HG03558 (cell line): ENCODE results near the gene ABHD17B.
"Not testable (repeated sequence)": the region's sequence is repeated elsewhere in the genome, so short reads cannot be mapped to it uniquely, and the experiment has no call there.

Source experiments
- ATAC-seq: cut with Tn5 transposase; IDR thresholded peaks from one replicate; pipeline ENCODE4 v1.9.1; 2021; ENCODE audit warnings: moderate number of reproducible peaks; ENCODE audit not compliant: unreplicated experiment; ENCODE audit errors: extremely low read depth

ABHD17B gene

DNA sequence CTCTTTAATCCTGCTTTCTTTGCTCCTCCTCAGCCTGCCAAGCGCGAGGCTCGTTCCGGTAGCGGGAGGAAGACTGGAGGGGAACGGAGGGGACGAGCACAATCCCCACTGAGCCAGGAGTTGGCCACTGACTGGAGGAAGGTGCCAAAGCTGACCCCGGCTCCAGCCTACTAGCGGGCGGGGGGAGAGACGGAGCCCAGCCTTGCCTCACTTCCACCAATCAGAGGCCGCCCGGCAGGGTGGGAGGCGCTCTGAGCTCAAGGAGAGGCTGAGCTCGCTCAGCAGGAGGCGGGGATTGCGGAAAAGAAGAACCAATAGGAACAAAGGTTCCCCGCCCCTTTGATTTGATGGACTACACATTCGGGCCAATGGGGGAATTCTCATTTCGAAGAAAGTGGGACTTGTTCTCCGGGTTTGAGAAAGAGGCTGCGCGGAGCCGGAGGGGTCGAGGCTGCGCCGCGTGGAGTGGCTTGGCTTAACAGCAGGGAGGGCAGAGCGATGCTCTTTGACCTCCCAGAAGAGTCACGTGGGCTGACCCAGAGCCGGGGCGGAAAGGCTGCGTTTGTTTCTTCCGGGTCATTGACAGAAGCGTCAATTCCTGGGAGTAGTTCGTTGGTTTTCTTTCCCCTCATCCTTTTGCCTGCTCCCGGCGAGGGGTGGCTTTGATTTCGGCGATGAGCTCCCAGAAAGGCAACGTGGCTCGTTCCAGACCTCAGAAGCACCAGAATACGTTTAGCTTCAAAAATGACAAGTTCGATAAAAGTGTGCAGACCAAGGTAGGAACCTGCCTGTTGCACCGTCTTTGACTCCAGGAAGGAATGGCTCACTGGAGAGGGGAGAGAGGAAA, at the start of gene ABHD17B, which contains the start of gene C9orf85:
ABHD17B (minus strand) TSS at position 133 of the 847 bp plus-strand sequence. CDS start 36,113 bp downstream, outside the sequence.
C9orf85 (plus strand) TSS at position 579 of the 847 bp plus-strand sequence; CDS start at position 675, 96 bp downstream.
- peak; percentile 87 for ATAC-seq

DNA sequence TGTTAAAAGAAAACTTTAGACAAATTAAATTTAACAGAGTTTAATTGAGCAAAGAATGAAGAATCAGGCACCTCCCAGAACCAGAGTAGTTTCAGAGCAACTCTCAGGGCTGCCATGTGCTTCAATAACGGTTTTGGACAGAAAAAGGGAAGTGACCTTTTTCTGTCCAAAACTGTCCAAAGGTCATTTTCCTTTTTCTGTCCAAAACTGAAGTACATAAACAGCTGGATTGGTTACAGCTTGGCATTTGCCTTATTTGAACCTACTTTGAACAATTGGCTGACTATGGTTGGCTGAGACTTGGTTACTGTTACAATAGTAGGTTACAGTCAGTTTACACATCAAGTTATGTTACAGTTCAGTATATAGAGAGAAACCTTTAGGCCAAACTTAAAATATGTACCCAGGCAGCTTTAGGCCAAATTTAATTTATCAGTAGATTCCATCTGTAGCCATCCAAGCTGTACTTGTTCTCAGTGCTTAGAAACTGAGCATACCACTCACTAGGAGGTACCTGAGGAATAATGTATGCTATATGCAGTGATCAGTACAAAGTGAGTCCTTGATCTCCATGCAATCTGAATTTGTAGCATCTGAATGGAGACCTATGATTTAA, 44.4 kb upstream of the ABHD17B start:
- ATAC-seq = no peak

DNA sequence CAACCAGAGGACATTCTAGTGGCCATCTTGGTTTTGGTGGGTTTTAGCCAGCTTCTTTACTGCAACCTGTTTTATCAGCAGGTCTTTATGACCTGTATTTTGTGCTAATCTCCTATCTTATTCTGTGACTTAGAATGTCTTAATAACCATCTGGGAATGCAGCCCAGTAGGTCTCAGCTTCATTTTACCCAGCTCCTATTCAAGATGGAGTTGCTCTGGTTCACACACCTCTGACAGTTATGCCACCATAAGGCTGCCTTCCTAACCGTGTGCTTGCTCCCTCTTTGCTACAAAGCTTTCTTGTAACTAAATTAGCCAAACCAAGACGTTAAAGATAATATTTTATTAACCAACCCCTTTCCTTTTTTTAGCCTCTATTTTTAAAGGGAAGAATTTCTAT, 43.7 kb upstream of the ABHD17B start:
- not testable (repeated sequence) for ATAC-seq

DNA sequence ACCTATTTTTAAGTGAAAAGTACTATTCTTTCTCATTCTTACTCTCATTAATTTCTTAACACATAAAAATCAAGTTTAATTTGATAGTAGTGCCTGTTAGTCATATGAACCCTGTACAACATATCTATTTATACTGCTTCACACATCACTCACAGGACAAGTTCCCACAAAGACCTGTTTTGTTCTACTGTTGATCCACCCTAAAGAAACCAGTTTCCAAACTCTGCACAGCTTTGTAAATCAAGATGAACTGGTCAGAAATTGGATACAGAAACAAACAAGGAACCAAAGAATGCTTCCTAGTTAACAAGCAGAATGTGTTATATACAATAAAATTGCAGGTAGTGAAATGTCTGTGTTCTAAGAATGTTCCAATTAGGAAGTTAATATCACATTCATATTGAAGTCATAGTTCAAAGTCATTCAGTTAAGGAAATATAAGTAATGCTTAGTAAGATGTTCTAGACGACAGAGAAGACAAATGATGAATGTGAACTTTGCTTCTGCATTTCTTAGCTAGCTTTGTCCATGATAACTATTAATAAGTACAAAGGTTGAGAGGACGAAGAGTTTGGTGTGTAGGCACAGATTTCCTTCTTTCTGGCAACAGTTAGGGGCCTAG, 33.9 kb upstream of the ABHD17B start:
- no peak for ATAC-seq

DNA sequence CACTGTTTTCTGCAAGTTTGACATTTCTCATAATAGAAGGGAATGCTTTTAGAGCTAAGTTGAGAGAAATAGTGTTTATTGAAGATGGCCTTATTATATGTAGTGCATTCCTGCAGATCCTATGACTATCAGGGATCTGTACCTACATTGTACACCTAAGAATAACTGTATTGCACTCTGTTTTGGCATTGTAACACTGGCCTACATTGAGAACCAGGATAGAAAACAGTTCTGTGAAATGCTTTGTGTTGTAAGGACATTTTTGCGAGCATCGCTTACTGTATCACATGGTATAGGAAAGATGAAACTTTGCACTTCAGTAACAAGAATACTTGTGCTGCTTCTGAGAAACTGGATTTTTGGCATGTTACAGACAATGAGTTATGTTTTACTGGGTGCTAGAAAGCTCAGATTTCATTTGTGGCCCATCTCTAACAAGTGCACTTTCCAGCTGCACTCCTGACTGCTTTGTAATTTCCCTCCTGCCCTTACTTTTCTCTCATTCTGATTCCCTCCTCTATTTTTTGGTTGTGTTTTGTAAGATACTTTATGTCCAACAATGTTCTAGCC, 31.1 kb upstream of the ABHD17B start:
- ATAC-seq = no peak

DNA sequence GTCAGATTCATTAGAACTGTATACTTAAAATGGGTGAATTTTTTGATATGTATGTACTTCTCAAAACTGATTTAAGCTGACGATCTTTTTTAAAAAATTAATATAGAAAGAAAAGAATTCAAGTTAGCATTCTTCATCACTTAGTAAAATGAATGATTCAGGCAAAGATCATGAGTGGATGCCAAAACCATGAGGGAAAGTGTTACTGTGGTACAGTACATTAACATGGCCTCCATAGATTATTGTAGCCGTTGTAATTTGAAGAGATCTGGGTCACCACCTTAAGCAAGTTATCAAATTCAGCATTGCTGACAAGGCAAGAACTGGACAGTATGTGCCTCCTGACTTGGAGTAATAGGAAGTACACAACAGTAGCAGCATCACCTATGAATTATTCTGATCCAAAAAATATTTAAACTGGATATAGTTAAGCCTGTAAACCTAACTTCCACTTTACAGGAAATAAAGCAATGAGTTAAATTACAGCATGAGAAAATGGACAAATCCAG, 30.1 kb upstream of the ABHD17B start:
- no peak for ATAC-seq

DNA sequence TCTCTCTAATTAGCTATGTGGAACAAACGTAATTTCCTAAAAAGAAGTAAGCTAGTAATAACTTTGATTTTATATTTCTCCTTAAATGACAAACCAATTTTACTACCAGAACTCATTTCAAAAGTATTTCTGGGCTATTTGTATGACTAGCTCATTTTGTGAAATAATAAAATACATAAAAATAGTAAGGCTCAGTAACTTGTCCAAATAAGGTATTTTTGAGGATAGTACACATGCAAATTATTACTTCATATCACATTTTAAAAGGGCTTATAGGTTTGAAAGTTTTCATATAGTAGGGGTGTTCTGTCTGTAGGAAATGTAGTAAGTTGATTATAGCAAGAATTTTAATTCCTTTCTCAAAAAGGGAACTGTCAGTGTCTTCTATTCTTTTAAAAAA, 26.9 kb upstream of the ABHD17B start:
- ATAC-seq = no peak

DNA sequence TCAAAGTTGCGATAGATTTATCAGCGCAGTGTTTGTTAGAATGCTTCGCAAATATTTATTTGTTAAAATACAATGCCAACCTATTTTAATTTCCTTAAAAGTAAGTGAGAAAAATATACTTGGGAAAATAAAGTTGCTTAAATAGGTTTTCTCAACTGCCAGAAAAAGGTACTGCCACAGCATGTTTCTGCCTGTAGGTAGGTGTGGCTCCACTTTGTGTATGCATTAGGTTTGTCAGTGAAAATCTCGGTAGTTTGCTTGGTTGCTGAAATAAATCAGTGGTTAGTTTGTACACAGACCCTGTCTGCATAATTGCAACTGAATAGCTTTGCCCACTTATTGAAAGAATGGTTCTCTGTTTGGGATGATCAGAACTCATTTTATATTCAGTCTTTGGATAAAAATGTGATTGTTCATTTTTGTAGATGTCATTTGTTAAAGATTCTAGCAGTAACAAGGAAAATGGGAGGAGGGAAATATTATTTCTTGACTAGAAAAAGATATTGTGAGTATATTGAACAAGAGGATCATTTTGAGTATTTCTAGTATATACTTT, 26.2 kb upstream of the ABHD17B start:
- no peak for ATAC-seq

DNA sequence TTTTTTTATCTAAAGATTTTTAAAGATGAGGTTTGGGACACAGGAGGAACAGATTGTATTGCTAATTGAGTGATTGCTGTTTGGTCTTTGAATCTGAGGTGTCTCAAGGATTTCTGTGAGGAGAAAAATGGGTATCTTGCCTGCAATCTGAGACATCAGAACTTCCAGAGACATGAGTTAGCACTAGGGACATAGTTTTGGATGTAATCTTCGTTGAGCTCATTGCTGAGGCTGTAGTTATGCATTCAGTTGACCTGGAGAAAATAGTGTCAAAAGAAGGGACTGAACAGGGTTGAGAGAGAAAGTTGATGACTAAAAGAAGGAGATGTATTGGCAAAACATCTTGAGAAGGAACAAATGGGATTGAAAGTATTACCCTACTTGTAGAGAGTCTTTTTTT, 25.1 kb upstream of the ABHD17B start:
- no peak for ATAC-seq

DNA sequence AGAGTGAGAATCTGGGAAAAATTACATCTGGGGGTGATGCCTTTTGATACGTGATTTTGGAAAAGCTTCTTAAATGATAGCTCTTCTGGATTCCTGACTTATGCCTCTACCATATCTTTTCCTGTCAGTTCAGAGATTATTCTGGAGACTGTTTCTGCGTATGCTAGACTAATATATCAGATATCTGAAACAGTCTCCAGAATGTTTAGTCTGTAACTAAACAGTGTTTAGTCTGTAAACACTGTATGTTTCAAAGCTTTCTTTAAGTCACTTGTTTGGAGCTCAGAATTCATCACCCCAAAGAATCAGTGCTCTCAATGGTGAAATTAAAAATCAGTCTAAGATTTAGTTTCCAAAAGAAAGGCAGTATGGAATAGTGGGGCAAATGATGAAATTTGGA, 20.2 kb upstream of the ABHD17B start:
- ATAC-seq = no peak

DNA sequence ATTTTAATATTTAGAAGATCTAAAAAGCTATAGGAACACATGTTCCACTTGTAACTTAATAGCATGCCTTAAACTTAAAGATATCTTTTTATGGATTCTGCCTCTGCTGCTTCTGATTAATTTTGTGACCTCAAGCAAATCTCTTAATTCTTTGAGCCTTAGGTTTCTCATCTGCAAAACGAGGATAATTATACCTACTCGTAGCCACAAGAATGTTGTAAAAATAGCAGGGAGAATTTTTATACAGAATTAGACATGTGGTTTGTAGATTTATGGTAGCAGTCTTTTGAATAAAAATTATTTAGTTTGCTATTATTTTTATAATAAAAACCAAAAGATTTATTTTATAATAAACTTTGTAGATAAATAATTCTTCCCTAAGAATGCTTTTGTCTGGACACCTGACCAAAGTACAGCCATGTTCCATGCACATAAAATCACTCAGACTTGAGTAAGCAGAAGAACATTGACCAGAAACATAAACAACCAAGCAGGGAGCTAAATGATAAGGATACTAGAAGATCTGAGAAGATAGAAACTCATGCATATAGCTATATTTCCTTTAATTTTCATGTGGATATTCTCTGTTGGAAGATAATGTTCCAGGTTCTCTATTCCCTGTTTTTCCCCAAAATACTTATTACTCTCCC, 18.9 kb upstream of the ABHD17B start:
- no peak for ATAC-seq

DNA sequence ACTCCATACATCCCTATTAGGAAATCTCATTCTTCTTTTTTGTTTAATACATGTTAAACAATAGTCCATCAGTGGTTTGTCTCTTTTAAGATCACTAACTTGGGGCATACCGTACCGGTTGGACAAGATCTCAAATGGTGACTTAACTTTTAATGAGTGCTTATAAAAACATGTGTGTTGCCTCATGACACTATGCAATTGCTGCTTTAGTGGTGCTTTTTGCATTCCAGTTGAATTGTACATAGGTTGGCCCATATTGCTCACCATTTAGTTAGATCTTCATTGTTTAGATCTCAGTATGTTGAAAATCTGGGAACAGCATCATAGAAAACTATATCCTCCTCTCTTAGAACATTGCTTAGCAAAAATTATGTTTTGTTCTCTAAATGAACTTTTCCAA, 18.2 kb upstream of the ABHD17B start:
- no peak for ATAC-seq

DNA sequence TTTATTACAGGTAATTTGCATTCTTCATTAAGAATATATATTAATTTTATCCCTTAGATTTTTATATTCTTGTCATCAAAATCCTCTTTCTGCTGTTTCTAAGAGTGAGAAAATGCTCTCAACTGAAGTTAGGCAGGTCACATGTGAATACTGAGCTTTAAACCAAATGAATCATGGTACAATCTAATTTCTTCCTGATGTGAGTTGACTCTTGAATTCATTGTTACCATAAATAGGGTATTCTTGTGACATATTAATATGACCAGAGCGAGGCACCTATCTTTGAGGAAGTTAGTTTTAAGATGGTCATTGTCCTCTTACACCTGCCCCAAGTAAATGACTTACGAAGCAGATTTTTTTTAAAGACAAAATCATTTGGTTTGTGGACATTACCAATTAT, 17.8 kb upstream of the ABHD17B start:
- no peak for ATAC-seq

DNA sequence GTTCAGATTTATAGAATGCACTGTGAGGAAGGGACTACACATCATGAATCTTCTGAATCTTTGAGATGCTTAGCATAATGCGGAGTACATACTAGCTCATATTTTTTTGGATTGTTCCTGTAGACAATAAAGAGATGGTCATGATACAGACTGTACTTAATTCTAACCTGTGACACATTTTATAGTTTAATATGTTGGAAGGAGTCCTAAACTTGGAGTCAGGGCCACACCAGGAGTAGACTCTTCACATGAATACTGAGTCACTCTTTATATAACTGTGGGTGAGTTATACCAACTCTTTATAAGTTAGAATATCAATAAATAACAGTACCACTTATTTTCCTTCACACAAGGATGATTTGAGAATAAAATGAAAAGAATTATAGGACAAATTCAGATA, 17.4 kb upstream of the ABHD17B start:
- ATAC-seq = no peak

DNA sequence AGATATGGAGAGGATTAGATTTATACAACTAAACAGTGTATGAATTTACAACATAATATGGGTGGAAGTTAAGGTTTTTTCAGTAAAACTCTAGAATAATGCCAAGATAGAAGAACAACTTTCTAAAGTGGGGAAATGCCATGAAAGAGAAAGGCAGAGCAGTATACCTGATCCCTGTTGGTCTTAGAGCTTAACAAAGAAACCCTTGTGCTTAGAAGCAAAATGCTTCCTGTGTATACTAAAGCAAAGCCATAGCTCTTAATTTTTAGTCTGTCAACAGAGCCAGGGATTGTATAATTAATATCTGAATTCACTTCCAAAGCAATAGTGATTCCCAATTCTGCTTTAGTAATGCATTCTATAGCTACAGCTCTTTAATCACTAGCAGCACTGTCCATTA, 14.8 kb upstream of the ABHD17B start:
- ATAC-seq = no peak

DNA sequence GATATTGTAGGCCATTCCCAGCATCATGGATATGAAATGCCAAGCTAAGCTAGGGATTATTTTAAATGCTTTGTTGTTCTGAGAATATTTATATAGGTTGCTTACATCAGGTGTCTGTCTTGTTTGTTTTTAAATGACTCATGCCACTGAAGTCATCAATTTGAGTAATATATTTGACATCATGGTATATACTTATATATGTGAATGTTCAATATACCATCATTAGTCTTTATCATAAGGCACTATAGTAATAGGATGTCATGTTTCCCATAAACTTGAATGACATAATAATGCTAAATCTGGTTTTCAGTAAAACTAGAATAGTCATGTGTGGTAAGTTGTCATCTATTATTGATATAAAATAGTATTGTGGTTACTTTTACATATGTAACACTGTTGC, 13.6 kb upstream of the ABHD17B start:
- no peak for ATAC-seq

DNA sequence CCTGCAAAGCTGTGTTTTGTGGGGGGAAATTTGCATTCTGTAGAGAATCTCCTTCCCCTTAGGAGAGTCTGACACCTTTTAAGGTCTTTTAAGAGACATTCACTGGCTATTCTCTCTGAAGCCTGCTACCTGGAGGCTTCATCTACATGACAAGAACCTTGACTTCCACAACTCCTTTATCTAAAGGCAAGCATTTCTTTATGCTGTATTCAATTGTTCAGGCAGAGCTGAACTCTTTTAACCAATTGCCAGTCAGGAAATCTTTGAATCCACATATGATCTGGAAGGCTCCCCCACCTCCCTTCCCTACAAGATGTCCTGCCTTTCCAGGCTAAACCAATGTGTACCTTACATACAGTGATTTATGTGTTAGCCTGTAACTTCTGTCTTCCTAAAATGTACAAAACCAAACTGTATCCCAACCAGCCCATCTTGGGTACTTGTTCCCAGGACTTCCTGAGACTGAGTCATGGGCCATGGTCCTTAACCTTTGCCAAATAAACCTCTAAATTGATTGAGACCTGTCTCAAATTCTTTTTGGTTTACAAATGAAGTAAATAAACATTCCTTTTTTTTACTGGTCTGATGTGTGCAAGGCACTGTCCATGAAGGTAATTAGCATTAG, 10.3 kb upstream of the ABHD17B start:
- ATAC-seq = no peak

DNA sequence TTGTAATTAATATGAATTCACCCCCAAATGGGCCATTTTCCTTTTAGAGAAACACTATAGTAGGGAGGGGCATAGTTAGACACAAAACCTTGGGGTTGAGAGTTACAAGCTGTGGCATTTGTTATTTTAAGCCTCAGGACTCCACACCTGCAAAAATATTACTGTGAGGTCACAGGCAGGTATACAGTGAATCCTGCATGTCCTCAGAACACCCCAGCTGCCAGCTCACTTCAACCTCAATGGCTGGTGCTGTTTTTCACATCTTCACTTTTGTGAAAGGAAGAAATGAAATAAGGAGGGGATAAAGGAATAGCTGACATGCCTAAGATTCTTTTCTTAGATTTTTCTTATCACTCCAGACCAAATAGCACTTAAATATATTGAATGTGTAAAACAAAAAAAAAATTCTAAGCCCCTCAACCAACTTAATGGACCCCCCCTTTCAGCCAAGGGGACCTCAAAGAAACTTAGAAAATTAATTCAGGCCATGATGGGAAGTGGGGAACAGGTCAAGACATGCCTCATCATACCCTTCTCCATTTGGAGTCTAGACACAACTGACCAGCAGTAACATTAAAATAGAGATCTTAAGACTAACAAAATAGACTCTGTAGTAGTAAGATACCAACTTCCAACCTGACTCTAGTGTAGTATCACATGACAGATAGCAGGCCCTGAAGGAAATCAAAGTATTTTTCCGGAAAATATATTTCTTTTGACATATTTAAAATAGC, 9.6 kb upstream of the ABHD17B start:
- ATAC-seq = no peak

DNA sequence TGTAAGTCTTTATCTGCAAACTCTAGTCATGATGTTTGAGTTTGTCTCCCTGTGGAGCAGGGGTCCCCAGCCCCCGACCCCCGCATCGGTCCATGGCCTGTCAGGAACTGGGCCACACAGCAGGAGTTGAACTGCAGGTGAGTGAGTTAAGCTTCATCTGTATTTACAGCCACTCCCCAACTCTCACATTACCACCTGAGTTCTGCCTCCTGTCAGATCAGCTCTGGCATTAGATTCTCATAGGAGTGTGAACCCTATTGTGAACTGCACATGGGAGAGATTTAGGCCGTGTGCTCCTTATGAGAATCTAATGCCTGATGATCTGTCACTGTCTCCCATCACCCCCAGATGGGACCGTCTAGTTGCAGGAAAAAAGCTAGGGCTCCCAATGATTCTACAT, 7.4 kb upstream of the ABHD17B start:
- ATAC-seq = no peak
